ENCODE data around the gene GTPBP4. TPM values are rescaled to one million over a fixed set of nuclear protein-coding genes. Genes with fewer than 3 reads are reported as not detected.

The GTPBP4 gene
- total and polyA plus RNA-seq, 9 of the 15 experiments (the other 6 are each of a cell fraction or from before 2014, with no cell fraction given), result 79.0 to 155 (median 128) TPM

GRCh38 chr10:1056326-1057105 is 68.3 kb downstream of the GTPBP4 start, which contains the start of gene WDR37 (continued):
- TF ChIP-seq SETDB1 (IDR thresholded peaks at IDR 0.05; ENCODE audit: low read length), result no peak
- no peak for TF ChIP-seq RBM39 (optimal IDR thresholded peaks at IDR 0.05; ENCODE audit: low read depth, low read length)
- peak; percentile 77; the same call in 1 of the 2 replicates for TF ChIP-seq MTA3 (IDR thresholded peaks at IDR 0.05; ENCODE audit: borderline replicate concordance)
- TF ChIP-seq MEIS2 (IDR thresholded peaks at IDR 0.05; ENCODE audit: partially characterized antibody), result no peak
- 0 out of 2 replicates have a peak, but pooled peaks have one; percentile 33 for TF ChIP-seq NR3C1 (CRISPR knock-in tag; IDR thresholded peaks at IDR 0.05)
- TF ChIP-seq ZNF263 (CRISPR knock-in tag; IDR thresholded peaks at IDR 0.05; ENCODE audit: borderline replicate concordance), result no peak
- peak; percentile 39; the same call in 1 of the 2 replicates for TF ChIP-seq HLTF (IDR thresholded peaks at IDR 0.05)
- no peak for TF ChIP-seq ZNF785 (CRISPR knock-in tag; IDR thresholded peaks at IDR 0.05)
- no peak for TF ChIP-seq POU5F1 (IDR thresholded peaks at IDR 0.05; ENCODE audit: borderline replicate concordance, low read depth, low read length, partially characterized antibody)
- TF ChIP-seq, protein P1, sequence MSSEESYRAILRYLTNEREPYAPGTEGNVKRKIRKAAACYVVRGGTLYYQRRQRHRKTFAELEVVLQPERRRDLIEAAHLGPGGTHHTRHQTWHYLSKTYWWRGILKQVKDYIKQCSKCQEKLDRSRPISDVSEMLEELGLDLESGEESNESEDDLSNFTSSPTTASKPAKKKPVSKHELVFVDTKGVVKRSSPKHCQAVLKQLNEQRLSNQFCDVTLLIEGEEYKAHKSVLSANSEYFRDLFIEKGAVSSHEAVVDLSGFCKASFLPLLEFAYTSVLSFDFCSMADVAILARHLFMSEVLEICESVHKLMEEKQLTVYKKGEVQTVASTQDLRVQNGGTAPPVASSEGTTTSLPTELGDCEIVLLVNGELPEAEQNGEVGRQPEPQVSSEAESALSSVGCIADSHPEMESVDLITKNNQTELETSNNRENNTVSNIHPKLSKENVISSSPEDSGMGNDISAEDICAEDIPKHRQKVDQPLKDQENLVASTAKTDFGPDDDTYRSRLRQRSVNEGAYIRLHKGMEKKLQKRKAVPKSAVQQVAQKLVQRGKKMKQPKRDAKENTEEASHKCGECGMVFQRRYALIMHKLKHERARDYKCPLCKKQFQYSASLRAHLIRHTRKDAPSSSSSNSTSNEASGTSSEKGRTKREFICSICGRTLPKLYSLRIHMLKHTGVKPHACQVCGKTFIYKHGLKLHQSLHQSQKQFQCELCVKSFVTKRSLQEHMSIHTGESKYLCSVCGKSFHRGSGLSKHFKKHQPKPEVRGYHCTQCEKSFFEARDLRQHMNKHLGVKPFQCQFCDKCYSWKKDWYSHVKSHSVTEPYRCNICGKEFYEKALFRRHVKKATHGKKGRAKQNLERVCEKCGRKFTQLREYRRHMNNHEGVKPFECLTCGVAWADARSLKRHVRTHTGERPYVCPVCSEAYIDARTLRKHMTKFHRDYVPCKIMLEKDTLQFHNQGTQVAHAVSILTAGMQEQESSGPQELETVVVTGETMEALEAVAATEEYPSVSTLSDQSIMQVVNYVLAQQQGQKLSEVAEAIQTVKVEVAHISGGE (CRISPR knock-in tag; IDR thresholded peaks at IDR 0.05), result peak; percentile 68 to 96 (median 82); a peak in 5 of 6 replicates
- TF ChIP-seq ZNF280B (CRISPR knock-in tag; IDR thresholded peaks at IDR 0.05), result no peak
- TF ChIP-seq, protein P2, sequence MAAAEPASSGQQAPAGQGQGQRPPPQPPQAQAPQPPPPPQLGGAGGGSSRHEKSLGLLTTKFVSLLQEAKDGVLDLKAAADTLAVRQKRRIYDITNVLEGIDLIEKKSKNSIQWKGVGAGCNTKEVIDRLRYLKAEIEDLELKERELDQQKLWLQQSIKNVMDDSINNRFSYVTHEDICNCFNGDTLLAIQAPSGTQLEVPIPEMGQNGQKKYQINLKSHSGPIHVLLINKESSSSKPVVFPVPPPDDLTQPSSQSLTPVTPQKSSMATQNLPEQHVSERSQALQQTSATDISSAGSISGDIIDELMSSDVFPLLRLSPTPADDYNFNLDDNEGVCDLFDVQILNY (CRISPR knock-in tag; IDR thresholded peaks at IDR 0.05), result peak; percentile 29; the same call in 1 of the 2 replicates
- no peak for TF ChIP-seq CAMTA2 (CRISPR knock-in tag; conservative IDR thresholded peaks at IDR 0.05)
- no peak for TF ChIP-seq E4F1 (CRISPR knock-in tag; IDR thresholded peaks at IDR 0.05; ENCODE audit: borderline replicate concordance)
- TF ChIP-seq ZNF24 (IDR thresholded peaks at IDR 0.05), result no peak
- no peak for TF ChIP-seq DMBX1 (CRISPR knock-in tag; IDR thresholded peaks at IDR 0.05; ENCODE audit: borderline replicate concordance)
- no peak for TF ChIP-seq PCBP1 (IDR thresholded peaks at IDR 0.05; ENCODE audit: low read depth, low read length, poor library complexity, severe bottlenecking)

All from K562 (cell line).